A549 treated with CpdA at 1 μM for 4 hours (cell line): Measurements from ENCODE around the gene SLC35B1. TPM values are rescaled to one million over a fixed set of nuclear protein-coding genes. Genes with fewer than 3 reads are reported as not detected.

ENCODE experiments used
- total RNA-seq: library from RNA; stranded (reverse); fragments of 200-300 nt; extraction: Qiagen RNA extraction; gene quantifications from 5 replicates; pipeline ENCODE4 v1.2.3, GENCODE V29; 2022; ENCODE audit warnings: low read depth

Gene SLC35B1
- total RNA-seq: 82.4 to 108 TPM (median 99.5 TPM) in 5 replicates

GRCh38 chr17:49707608-49708514, at the start of gene SLC35B1:
Gene SLC35B1, minus strand, starts transcription at chr17:49707964. Its CDS starts 131 bp downstream, at chr17:49707833.

GRCh38 chr17:49677933-49678847, 29.6 kb downstream of the SLC35B1 start, which contains the start of gene SPOP:
Gene SPOP, minus strand, starts transcription at chr17:49678097. Its CDS starts 55,287 bp downstream, at chr17:49622810.

Other genes with a start within 250 kb of the SLC35B1 start
- 0.57 to 0.96 TPM (median 0.62 TPM) in 5 replicates for gene NGFR, start 212.7 kb downstream of the SLC35B1 start, total RNA-seq
- 0.14 to 0.26 TPM (median 0.19 TPM) in 5 replicates for gene NXPH3, start 132.1 kb downstream of the SLC35B1 start, total RNA-seq
- gene SPOP, start 29.9 kb downstream of the SLC35B1 start, total RNA-seq: 38.1 to 44.1 TPM (median 40.3 TPM) in 5 replicates
- 0.94 to 1.4 TPM (median 1.0 TPM) in 5 replicates for gene FAM117A, start 56.2 kb upstream of the SLC35B1 start, total RNA-seq
- 28.4 to 32.8 TPM (median 29.6 TPM) in 5 replicates for gene KAT7, start 80.7 kb upstream of the SLC35B1 start, total RNA-seq
- gene TAC4, start 140.1 kb upstream of the SLC35B1 start, total RNA-seq: not detected in 5 replicates